T follicular helper cell (primary cell): ENCODE data around the gene HSPB1.
"Not testable (repeated sequence)": the region's sequence is repeated elsewhere in the genome, so short reads cannot be mapped to it uniquely, and the experiment has no call there.

Experiments used
- DNase-seq: peaks from one replicate; pipeline ENCODE4 v3.0.0-alpha.2; 2020; ENCODE audit warnings: low read depth

The HSPB1 gene

GRCh38 chr7:76334320-76334967 is 32.0 kb downstream of the HSPB1 start:
- no peak for DNase-seq

DNA sequence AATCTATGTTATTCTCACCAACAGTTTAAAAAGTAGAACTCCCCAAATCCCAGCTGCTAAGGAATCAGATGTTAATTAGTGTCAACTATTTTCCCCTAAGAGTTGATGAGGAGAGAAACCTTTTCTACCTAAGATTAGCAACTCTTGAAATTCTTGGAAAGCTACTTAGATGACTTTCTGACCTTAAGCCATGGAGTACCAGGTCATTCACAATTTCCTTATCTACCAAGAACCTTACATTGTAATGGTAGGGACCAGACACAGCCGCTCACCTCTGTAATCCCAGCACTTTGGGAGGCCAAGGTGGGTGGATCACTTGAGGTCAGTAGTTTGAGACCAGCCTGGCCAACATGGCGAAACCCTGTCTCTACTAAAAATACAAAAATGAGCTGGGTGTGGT is 32.9 kb downstream of the HSPB1 start:
- not testable (repeated sequence) for DNase-seq

DNA sequence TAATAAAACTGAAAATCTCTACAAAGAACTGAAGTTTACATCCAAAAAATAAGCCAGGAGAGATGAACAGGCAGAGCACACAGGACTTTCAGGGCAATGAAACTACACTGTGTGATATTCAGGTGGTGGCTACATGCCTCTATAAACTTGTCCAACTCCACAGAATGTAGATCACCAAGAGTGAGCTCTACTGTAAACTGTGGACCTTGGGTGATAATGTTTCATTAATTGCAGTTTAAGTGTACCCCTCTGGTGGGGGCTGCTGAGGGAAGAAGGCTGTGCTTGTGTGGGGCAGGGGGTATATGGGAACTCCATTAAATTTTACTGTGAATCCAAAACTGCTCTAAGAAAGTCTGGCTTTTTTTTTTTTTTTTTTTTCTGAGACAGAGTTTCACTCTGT is 33.6 kb downstream of the HSPB1 start:
- DNase-seq = no peak

DNA sequence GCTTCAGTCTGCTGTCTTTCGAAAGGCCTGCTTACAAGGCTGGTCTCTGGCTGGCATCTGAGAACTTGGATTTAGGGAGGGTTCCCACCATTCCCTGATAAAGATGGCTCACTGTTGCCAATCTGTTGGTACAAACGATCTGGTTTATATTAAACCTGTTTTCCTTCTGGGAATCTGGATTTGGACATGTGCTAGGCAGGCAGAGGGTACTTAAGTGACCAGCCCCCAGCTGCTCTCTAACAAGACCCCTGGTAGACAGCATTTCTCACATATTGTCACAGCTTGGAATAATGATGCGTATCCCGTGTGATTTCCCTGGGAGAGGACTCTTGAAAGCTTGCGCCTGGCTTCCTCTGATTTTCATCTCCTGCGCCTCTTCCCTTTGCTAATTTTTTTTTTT is 34.7 kb downstream of the HSPB1 start:
- DNase-seq = no peak

DNA sequence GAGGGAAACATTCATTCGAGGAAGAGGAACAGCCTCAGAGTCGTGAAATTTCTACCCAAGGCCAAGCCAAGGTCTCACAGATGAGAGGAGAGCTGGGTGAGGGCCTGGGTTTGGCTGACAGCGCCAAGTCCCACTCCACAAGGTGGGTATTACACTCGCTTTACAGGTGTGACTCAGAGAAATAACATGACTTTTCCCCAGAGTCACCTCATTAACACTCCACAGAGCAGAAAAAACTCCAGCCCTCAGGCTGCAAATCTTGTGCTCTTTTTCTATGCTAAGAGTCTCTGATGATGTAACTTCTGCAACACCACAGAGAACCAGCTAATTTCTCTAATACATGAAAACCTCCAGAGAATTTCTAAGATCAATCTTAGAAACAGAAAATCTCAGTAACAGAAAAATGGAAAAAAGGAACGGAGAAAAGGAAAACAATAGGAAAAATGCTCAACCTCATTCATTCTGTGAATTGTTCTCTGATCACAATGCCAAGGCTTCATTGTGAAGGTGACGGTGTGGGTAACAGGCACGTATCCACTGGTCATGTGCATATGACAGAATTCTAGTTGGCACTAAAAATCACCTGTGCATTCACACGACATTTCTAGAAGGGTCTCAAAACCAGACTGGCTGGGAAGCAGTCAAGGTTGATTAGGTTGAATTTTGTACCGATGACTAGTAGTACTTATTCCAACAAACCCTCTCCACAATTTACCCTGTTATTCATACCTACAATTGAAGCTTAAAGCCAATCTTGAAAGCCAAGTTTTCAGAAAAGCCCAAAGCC is 36.0 kb downstream of the HSPB1 start:
- DNase-seq = no peak

DNA sequence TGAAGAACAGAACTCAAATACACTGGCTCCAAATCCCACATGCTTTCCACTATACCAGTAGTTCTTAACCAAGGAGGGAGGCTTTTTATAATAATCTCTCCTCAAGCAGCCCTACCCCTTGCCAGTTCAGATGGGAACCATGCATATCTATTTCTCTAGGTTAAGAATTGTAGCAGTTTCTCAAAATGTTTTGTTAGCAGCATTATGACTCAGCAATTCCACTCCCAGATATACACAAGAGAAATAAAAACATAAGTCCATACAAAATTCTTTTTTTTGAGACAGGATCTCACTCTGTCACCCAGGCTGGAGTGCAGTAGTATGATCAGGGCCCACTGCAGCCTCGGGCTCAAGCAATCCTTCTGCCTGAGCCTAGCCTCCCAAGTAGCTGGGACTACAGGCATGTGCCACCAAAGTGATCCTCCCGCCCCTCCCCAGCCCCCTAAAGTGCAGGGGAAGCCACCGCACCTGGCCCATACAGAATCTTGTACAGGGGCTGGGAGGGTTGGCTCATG is 38.2 kb downstream of the HSPB1 start:
- DNase-seq = no peak

DNA sequence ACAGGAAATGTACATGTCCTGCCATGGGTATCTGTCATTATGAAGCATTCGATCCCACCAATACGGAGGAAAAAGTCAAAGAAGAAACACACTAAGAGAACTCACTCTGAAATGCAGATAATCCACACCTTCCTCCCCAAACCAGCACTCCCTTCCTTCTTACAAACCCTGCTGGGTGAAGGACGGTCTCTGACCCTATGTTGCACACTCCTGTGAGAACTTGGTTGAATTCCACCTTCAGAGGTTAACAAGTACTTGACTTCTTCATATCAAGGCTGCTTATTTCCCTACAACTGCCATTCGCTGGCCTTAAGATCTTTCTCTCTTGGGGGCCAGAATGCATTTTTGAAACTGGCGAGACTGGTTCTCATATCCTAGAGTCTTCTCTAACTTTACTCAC is 39.7 kb downstream of the HSPB1 start:
- DNase-seq = no peak

DNA sequence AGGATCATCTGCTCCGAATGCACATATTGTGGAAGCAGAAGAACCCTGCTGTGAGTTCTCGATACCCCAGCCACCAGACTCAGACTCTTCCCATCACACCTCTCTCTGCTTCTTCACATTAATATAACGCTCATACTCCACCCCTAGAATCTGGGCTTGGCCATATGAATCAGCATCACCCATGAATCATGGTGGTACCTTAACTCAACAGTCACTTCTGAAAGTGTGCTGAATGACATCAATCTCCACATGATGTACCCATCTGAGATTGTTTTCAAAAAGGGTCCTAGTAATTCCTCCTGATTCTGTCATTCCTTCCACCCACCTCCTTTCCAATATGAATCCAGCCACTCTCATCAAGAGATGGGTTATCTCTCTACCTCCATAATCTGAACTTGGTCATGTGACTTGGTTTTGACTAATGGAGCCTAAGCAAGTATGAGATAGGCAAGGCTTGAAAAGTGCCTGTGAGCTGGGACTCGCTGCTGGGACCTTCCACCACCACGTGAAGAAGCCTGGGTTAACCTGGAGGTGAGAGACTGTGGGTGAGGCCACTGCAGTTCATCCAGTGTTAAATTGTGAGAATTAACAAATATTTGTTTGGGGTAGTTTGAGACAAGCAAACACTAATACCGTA is 40.9 kb downstream of the HSPB1 start:
- DNase-seq = no peak

GRCh38 chr7:76343931-76344321 is 41.5 kb downstream of the HSPB1 start:
- no peak for DNase-seq

- DNase-seq = no peak
Measured at GRCh38 chr7:76346097-76346496, 43.6 kb downstream of the HSPB1 start.

- DNase-seq = no peak
Measured at GRCh38 chr7:76346778-76347177, 44.3 kb downstream of the HSPB1 start.

- no peak for DNase-seq
Measured at GRCh38 chr7:76347710-76348109, 45.2 kb downstream of the HSPB1 start.

DNA sequence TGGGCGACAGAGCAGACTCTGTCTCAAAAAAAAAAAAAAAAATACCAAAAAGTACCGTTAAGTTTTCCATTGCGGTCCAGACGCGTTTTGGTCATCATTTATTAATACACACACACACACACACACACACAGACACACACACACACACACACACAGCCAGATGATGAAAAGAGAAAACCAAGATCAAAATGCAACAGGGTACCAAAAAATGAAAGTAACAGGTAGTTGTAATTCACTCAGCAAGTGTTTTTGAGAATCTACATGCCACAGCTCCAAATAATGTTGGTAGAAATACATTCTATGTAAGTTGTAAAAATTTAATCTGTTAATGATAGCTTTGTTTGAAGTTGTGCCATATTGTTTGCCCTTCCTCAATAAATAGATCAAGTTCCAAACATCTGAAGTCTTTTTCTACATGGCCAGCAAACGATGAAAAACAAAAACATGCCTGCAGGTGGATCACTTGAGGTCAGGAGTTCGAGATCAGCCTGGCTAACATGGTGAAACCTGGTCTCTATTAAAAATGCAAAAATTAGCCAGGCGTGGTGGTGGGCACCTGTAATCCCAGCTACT is 46.9 kb downstream of the HSPB1 start:
- DNase-seq = no peak

- DNase-seq = no peak
Measured at GRCh38 chr7:76351372-76351771, 48.9 kb downstream of the HSPB1 start.

GRCh38 chr7:76352193-76352592 is 49.7 kb downstream of the HSPB1 start:
- no peak for DNase-seq

GRCh38 chr7:76353744-76354143 is 51.3 kb downstream of the HSPB1 start:
- no peak for DNase-seq
